B cell (primary cell): ENCODE measurements around the gene FAM184A. TPM values are rescaled to one million over a fixed set of nuclear protein-coding genes. Genes with fewer than 3 reads are reported as not detected.

Experiments used
- ATAC-seq: fragments of 200-7000 bp; cut with Tn5 transposase; one replicate; pipeline ENCODE4 v1.10.0; 2021; ENCODE audit warnings: low read depth, mild to moderate bottlenecking, moderate number of reproducible peaks, moderate library complexity
- CTCF ChIA-PET: fragments of 350-600 bp; sonication (Branson Sonifier 250); formaldehyde crosslinking; loops from one replicate; lab custom pipeline; 2021; ENCODE audit warnings: antibody characterized with exemption, inconsistent platforms; lab: Charles Lee
- POLR2A ChIA-PET: fragments of 350-600 bp; sonication (Branson Sonifier 250); formaldehyde crosslinking; loops from one replicate; lab custom pipeline; 2021; ENCODE audit warnings: antibody characterized with exemption; lab: Charles Lee
- DNase-seq: peaks from one replicate; pipeline ENCODE4 v3.0.0; 2013
- H2AFZ ChIP-seq: 2 replicates; pipeline ENCODE4 v1.6.1; 2012; ENCODE audit warnings: mild to moderate bottlenecking, low read depth, low read length; ENCODE audit not compliant: insufficient read depth, poor library complexity, severe bottlenecking
- H3K27ac ChIP-seq, 2 donors: 1 replicate in 1 of 2; 2 replicates in 1 of 2; pipeline ENCODE4 v1.5.1; 2012 to 2013; ENCODE audit warnings: low read length in 2 of 2, mild to moderate bottlenecking in 2 of 2, moderate library complexity in 1 of 2
- H3K27me3 ChIP-seq, 4 experiments: fragments of 200-600 bp in 1 of 4; sonication (generic) in 1 of 4; replicated peaks in 1 of 4; 1 replicate in 2 of 4; 2 replicates in 2 of 4; pipeline versions ENCODE4 v1.6.1 to v1.7.0; 2013 to 2016; ENCODE audit warnings: low read length in 3 of 4, mild to moderate bottlenecking in 2 of 4, mixed read lengths in 1 of 4, moderate library complexity in 1 of 4; ENCODE audit not compliant: insufficient read depth in 4 of 4, control insufficient read depth in 3 of 4; ENCODE audit errors: control extremely low read depth in 1 of 4
- H3K36me3 ChIP-seq, 2 experiments: replicated peaks in 1 of 2; 1 replicate in 1 of 2; 2 replicates in 1 of 2; pipeline versions ENCODE4 v1.6.1 to v1.7.1; 2013; ENCODE audit warnings: low read length in 1 of 2; ENCODE audit not compliant: insufficient read depth in 2 of 2, control insufficient read depth in 1 of 2; ENCODE audit errors: control extremely low read depth in 1 of 2, extremely low read depth in 1 of 2
- H3K4me1 ChIP-seq, 2 donors: fragments of 200-600 bp in 1 of 2; sonication (generic) in 1 of 2; 1 replicate in 1 of 2; 2 replicates in 1 of 2; pipeline versions ENCODE4 v1.5.1 to v1.6.1; 2013 to 2017; ENCODE audit warnings: low read length in 2 of 2; ENCODE audit not compliant: control insufficient read depth in 2 of 2, insufficient read depth in 2 of 2
- H3K4me2 ChIP-seq: replicated peaks from 2 replicates; pipeline ENCODE3; 2012; ENCODE audit warnings: mild to moderate bottlenecking, low read depth, low read length; ENCODE audit not compliant: poor library complexity, severe bottlenecking
- H3K4me3 ChIP-seq, 5 experiments: fragments of 200-600 bp in 1 of 5; sonication (generic) in 1 of 5; 1 replicate in 3 of 5; 2 replicates in 2 of 5; pipeline versions ENCODE4 v1.5.1 to v1.7.0; 2011 to 2016; ENCODE audit warnings: low read length in 4 of 5, mild to moderate bottlenecking in 4 of 5, low read depth in 2 of 5, control low read depth in 1 of 5, moderate library complexity in 1 of 5; ENCODE audit not compliant: insufficient read depth in 1 of 5; ENCODE audit errors: control extremely low read depth in 1 of 5, extremely low read depth in 1 of 5
- H3K79me2 ChIP-seq: fragments of 200-600 bp; sonication (generic); one replicate; pipeline ENCODE4 v1.6.0; 2016; ENCODE audit warnings: low read length; ENCODE audit not compliant: control insufficient read depth, insufficient read depth
- H3K9ac ChIP-seq: fragments of 200-600 bp; sonication (generic); 2 replicates; pipeline ENCODE4 v1.6.1; 2017; ENCODE audit warnings: mild to moderate bottlenecking, low read length, moderate library complexity
- H3K9me3 ChIP-seq, 3 donors: one replicate each; pipeline versions ENCODE4 v1.6.1 to v1.7.1; 2013; ENCODE audit warnings: low read length in 2 of 3; ENCODE audit not compliant: control insufficient read depth in 2 of 3, insufficient read depth in 1 of 3; ENCODE audit errors: control extremely low read depth in 1 of 3
- H4K20me1 ChIP-seq: 2 replicates; pipeline ENCODE4 v1.6.0; 2012; ENCODE audit warnings: mild to moderate bottlenecking, low read length; ENCODE audit not compliant: insufficient read depth, control insufficient read depth, poor library complexity, severe bottlenecking
- H3K27ac Mint-ChIP-seq: one replicate; pipeline ENCODE4 v1.8.0; 2021; ENCODE audit warnings: mixed read lengths
- H3K27me3 Mint-ChIP-seq: one replicate; pipeline ENCODE4 v1.8.0; 2021; ENCODE audit warnings: mixed read lengths
- H3K4me1 Mint-ChIP-seq: one replicate; pipeline ENCODE4 v1.8.0; 2021; ENCODE audit warnings: mixed read lengths
- H3K4me3 Mint-ChIP-seq: one replicate; pipeline ENCODE4 v1.8.0; 2021; ENCODE audit warnings: mixed read lengths
- H3K9me3 Mint-ChIP-seq: one replicate; pipeline ENCODE4 v1.8.0; 2022; ENCODE audit warnings: mixed read lengths; ENCODE audit not compliant: insufficient read depth
- CTCF ChIP-seq: fragments of 200-600 bp; IDR thresholded peaks from one replicate; pipeline ENCODE4 v1.8.0; 2022; ENCODE audit warnings: antibody characterized with exemption, mild to moderate bottlenecking
- EZH2 ChIP-seq: IDR thresholded peaks from 2 replicates; pipeline ENCODE4 v1.6.1; 2012; ENCODE audit warnings: borderline replicate concordance, low read depth, mild to moderate bottlenecking, moderate library complexity, low read length; ENCODE audit not compliant: insufficient read depth, poor library complexity, severe bottlenecking
- WGBS: methylation state at CpG from one replicate; pipeline ENCODE4 v1.1.5; 2013; ENCODE audit warnings: missing lambda C conversion rate; ENCODE audit not compliant: insufficient coverage; 5-methylcytosine and 5-hydroxymethylcytosine counted together
- intact Hi-C: fragments of 100-400 bp; cut with micrococcal nuclease; formaldehyde crosslinking; loops from one replicate; pipeline ENCODE4 v1.10.0; 2022
- polyA plus RNA-seq: library from polyadenylated mRNA; depleted of rRNA; stranded (reverse); fragments of >200 nt; gene quantifications from 2 replicates; pipeline ENCODE4 v1.2.3, GENCODE V29; 2012
- total RNA-seq, 2 donors: library from RNA; stranded (reverse); fragments of 120-200 nt in 1 of 2; gene quantifications; 1 replicate in 1 of 2; 2 replicates in 1 of 2; pipeline versions ENCODE4 v1.2.3 to v1.2.4, GENCODE V29; 2013 to 2022

FAM184A gene
- total and polyA plus RNA-seq, 2 donors (not counting 1 experiment from before 2014, with no cell fraction given) = 0.07 to 0.54 TPM

GRCh38 chr6:119063491-119063890 is 15.0 kb downstream of the FAM184A start:
- Histone ChIP-seq H3K4me2 (no peak overlapping the region), H3K9ac (no peak overlapping the region), H2AFZ (no peak overlapping the region), H3K27ac (no peak overlapping the region), H3K4me3 (no peak overlapping the region), H3K79me2 (no peaks in the 10 kb centered on the region), H3K27me3 (no peaks in the 10 kb centered on the region), H3K36me3 (no peaks in the 10 kb centered on the region), H4K20me1 (no peaks in the 10 kb centered on the region), H3K9me3 (no peaks in the 10 kb centered on the region), H3K4me1 (peaks cover 0 to 3% of the 10 kb centered on the region in 2 donors)
- intact Hi-C loops = no loop called here
- Mint-ChIP-seq H3K4me1 (peaks cover 3% of the 10 kb centered on the region), H3K4me3 (no peak overlapping the region), H3K9me3 (no peaks in the 10 kb centered on the region), H3K27me3 (peaks cover 4% of the 10 kb centered on the region), H3K27ac (no peak overlapping the region)
- ChIA-PET CTCF (interaction anchor here (1.4 kb wide), 1 partner anchor 11 kb away, joined by 3 read pairs; no protein-coding TSS in a partner anchor), POLR2A (no interaction called here)
- no peak for ATAC-seq
- DNase-seq = no peak
- TF ChIP-seq EZH2 = no peak
- no peak for TF ChIP-seq CTCF
- WGBS = 100% methylated on average over 2 of the region's 5 CpGs

- peaks cover 4% of the 10 kb centered on the region for H3K27me3 Mint-ChIP-seq
- intact Hi-C loops = no loop called here
- Histone ChIP-seq H3K4me2 (no peak overlapping the region), H3K79me2 (no peaks in the 10 kb centered on the region), H3K4me1 (peaks cover 0 to 3% of the 10 kb centered on the region in 2 donors), H3K27me3 (no peaks in the 10 kb centered on the region), H3K9ac (no peak overlapping the region), H3K9me3 (no peaks in the 10 kb centered on the region), H2AFZ (no peak overlapping the region), H4K20me1 (no peaks in the 10 kb centered on the region), H3K27ac (no peak overlapping the region), H3K36me3 (no peaks in the 10 kb centered on the region), H3K4me3 (no peak overlapping the region)
- DNase-seq = no peak
- H3K4me3 Mint-ChIP-seq = no peak overlapping the region
- no peaks in the 10 kb centered on the region for H3K9me3 Mint-ChIP-seq
- ATAC-seq = no peak
- H3K27ac Mint-ChIP-seq = no peak overlapping the region
- H3K4me1 Mint-ChIP-seq = peaks cover 3% of the 10 kb centered on the region
- 100% methylated on average over 2 of the region's 3 CpGs for WGBS
- CTCF ChIA-PET = interaction anchor here (1.3 kb wide), 1 partner anchor 68 kb away, joined by 3 read pairs; no protein-coding TSS in a partner anchor
- POLR2A ChIA-PET = no interaction called here
- TF ChIP-seq CTCF (no peak), EZH2 (no peak)
Observed at GRCh38 chr6:119061215-119061614, 17.2 kb downstream of the FAM184A start.
